RWPE1 (cell line): ENCODE data around the gene WASF3.

Experiments
- CTCF ChIA-PET: fragments of 350-600 bp; sonication (Branson Sonifier 250); formaldehyde crosslinking; extraction: SDS; loops from one replicate; lab custom pipeline; 2021; lab: Yijun Ruan, JAX
- POLR2A ChIA-PET: fragments of 400-600 bp; formaldehyde crosslinking; extraction: SDS; loops from one replicate; lab custom pipeline; 2020; ENCODE audit warnings: antibody characterized with exemption; ENCODE audit not compliant: low non-redundant PET; lab: Yijun Ruan, JAX
- DNase-seq: peaks from one replicate; pipeline ENCODE4 v3.0.0; 2012; ENCODE audit warnings: low spot score
- H3K27ac ChIP-seq: fragments of 450-650 bp; 2 replicates; pipeline ENCODE4 v1.5.1; 2017
- CTCF ChIP-seq: fragments of 450-650 bp; conservative IDR thresholded peaks from 2 replicates; pipeline ENCODE4 v1.5.1; 2017; ENCODE audit warnings: low read depth, mild to moderate bottlenecking

WASF3 gene

DNA sequence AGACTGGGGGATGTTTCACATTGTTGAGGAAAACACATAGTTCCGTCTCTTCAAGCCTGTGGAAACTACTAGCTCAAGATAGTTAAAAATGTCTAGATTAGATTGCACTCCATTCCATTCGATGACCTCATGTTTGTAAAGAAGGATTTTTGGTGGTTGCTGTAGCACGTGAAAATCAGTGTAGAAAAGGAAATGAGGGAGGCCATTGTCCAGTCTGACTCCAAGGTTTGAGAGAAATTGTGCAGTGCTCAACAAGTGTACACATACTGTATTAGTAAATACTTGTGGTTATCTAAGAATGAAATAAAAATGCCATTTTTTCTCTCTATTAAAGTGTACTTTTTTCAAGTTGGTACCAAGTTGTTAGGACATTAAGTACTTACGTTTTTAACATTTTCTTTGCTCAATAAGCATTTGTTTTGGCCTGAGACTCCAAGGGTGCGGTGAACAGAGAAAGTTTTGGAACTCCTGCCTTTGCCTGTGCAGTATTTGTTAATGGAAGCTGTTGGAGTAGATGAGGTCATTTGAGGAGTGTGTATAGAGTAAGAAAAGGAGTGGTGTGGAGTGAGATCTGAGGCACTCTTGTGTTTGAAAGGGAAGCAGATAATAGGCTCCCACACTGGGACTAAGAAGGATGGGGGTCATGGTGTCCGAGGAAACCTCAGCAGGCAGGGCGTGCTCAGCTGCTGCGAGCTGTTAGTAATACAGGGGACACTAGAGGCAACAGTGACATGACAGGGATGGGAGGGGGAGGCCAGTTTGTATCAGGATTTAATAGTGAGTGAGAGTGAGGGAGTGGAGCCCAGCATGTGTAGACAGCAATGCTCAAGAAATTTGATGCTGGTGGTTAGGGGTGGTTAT is 4.4 kb downstream of the WASF3 start:
- no peak for TF ChIP-seq CTCF
- ChIA-PET CTCF (interaction anchor here (0.6 kb wide), 1 partner anchor 137 kb away, joined by 3 read pairs; no protein-coding TSS in a partner anchor), POLR2A (no interaction called here)
- DNase-seq = no peak
- H3K27ac ChIP-seq = no peak overlapping the region

DNA sequence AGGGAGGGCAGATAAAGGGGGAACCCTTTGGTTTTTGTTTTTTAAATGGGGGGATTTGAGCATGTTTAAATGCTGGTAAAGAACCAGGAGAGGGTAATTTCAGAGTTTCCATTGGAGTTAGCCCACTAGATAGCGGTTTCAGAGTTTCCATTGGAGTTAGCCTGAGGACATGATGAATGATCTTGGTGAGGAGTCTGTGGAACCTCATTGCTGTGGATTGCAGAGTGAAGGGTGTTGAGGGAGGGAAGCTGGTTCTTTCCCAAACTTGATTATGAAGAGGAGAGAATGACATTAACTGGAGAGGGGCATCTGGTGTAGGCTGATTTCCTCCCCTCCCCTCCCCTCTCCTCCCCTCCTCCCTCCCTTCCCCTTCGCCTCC is 5.0 kb downstream of the WASF3 start:
- no peak for TF ChIP-seq CTCF
- POLR2A ChIA-PET = no interaction called here
- CTCF ChIA-PET = no interaction called here
- DNase-seq = no peak
- H3K27ac ChIP-seq = no peak overlapping the region

DNA sequence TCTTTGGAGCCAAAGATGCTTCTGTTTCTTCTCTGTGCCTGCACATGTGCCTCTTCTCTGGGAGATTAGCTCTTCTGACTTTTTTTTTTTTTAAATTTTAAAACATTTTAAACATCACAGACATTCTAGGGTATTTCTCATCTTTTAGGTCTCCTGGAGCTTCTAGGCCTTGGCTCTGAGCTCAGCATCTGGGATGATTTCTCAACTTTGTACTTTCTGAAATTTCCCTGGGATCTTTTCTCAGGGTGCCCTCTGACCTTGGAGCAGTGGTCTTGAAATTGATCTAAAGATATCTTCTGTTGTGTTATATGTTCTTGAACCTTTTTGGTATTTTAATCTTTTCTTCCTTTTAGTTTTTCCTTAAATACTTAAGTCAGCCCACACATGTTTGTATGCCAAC is 6.2 kb downstream of the WASF3 start:
- no peak overlapping the region for H3K27ac ChIP-seq
- CTCF ChIA-PET = interaction anchor here (0.6 to 1.1 kb wide), 2 partner anchors 135 to 338 kb away, joined by 3 to 5 read pairs; no protein-coding TSS in a partner anchor
- DNase-seq = no peak
- POLR2A ChIA-PET = no interaction called here
- TF ChIP-seq CTCF = no peak

GRCh38 chr13:26568132-26568815 is 10.8 kb downstream of the WASF3 start:
- POLR2A ChIA-PET = no interaction called here

DNA sequence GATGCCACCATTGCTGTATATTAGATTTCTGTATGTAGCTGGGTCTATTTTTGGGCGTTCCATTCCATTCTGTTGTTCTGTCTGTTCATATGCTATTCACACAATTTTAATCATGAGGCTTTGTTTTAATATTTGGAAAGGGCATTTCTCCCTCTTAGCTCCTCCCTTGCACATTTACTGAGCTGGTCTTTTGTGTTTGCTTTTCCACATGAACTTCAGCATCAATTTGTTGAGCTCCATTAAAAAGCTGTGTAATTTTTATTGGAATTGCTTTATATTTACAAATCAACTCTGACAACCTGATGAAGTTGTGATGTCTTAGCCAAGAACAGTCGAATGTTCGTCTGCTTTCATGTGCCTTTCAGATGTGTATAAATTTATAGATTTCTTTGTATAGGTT is 14.0 kb downstream of the WASF3 start:
- TF ChIP-seq CTCF = no peak
- H3K27ac ChIP-seq = no peak overlapping the region
- POLR2A ChIA-PET = no interaction called here
- no peak for DNase-seq
- CTCF ChIA-PET = no interaction called here

More at GRCh38 chr13:26568132-26568815, 10.8 kb downstream of the WASF3 start:
- H3K27ac ChIP-seq = no peak overlapping the region
- no peak for DNase-seq
- CTCF ChIA-PET = no interaction called here
- no peak for TF ChIP-seq CTCF

DNA sequence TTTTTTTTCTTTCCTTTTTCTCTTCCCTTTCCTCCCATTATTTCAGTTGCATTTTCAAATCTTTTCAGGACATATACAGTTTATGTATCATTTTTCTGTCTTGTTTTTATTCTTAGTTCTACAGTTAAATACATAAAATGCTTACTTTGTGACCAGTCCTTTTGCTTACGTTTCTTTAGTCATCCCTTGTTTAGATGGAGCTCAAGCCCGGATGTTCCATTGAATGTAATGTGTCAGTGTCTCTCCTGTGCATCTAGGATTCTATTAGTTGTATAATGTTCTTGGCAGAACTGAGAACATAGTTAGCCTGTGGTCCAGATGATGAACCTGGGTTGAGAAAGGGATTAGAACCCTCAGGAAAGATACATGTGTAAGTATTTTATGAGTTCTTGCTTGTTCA is 17.8 kb downstream of the WASF3 start:
- ChIA-PET POLR2A (no interaction called here), CTCF (no interaction called here)
- TF ChIP-seq CTCF = no peak
- DNase-seq = no peak
- H3K27ac ChIP-seq = no peak overlapping the region
